ENCODE results near the gene LGALS3.

LGALS3 gene

DNA sequence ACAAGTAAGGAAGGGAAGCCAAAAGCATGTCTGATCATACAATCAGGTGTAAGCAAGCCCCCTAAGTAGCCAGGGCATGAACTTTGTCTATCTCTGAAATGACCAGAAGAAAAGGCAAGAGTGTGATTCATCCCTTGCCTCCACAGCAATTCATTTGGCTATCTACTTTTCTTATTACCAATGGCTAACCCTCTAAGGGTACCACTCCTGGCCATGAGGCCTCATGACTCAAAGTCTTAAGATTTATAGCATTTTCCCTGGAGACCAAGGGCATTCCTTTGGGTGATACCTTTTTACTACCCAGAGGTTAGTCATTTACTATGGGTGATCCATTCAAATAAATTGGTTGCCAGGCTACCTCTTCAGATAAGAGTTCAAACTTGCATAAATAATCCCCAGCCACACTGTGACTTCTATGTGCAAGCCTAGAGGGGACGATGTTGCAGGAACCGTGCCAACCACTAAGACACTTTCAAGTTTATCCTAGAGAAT, 1.5 kb upstream of the LGALS3 start:
- Histone ChIP-seq H3K4me3 (ENCODE audit: low read length) (no peak overlapping the region), H3K9me3 (ENCODE audit: control insufficient read depth, low read length) (no peaks in the 10 kb centered on the region), H3K27me3 (ENCODE audit: control insufficient read depth, insufficient read depth, low read length) (no peaks in the 10 kb centered on the region), H3K4me1 (ENCODE audit: control insufficient read depth, insufficient read depth, low read length) (peaks cover 76% of the 10 kb centered on the region), H3K9ac (ENCODE audit: low read length) (no peak overlapping the region), H3K36me3 (ENCODE audit: control insufficient read depth, insufficient read depth, low read length) (no peaks in the 10 kb centered on the region)

DNA sequence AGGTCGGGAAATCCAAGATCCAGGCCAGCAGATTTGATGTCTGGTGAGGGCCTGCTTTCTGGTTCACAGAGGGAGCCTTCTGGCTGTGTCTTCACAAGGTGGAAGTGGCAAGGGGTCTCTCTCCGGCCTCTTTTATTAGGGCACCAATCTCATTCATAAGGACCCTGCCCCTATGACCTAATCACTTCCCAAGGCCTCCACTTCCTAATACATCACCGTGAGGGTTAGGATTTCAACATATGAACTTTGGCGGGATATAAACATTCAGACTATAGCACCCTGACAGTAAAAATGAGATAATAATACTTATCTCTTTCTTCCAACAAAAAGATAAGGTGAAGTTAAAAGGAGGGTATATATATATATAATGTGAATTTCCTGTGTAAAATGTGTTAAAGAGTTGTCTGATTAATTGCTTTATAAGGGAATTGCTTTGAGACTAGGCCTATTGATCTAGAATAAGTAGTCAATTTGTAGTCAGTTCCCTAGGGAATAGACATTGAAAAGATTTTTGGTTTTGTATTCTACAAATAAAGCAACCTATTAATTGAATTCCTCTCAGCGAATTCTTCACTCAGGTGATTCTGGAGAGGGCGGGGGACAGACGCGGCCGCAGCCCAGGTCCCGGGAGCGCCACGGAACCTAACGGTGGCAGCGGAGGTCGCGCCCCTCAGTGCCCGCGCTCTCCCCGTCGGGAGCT, 516 bp upstream of the LGALS3 start:
- Histone ChIP-seq H3K27me3 (ENCODE audit: control insufficient read depth, insufficient read depth, low read length) (no peaks in the 10 kb centered on the region), H3K36me3 (ENCODE audit: control insufficient read depth, insufficient read depth, low read length) (no peaks in the 10 kb centered on the region), H3K4me1 (ENCODE audit: control insufficient read depth, insufficient read depth, low read length) (peaks cover 72% of the 10 kb centered on the region), H3K9ac (ENCODE audit: low read length) (peak overlapping the region; percentile 88), H3K9me3 (ENCODE audit: control insufficient read depth, low read length) (no peaks in the 10 kb centered on the region), H3K4me3 (ENCODE audit: low read length) (no peak overlapping the region)

DNA sequence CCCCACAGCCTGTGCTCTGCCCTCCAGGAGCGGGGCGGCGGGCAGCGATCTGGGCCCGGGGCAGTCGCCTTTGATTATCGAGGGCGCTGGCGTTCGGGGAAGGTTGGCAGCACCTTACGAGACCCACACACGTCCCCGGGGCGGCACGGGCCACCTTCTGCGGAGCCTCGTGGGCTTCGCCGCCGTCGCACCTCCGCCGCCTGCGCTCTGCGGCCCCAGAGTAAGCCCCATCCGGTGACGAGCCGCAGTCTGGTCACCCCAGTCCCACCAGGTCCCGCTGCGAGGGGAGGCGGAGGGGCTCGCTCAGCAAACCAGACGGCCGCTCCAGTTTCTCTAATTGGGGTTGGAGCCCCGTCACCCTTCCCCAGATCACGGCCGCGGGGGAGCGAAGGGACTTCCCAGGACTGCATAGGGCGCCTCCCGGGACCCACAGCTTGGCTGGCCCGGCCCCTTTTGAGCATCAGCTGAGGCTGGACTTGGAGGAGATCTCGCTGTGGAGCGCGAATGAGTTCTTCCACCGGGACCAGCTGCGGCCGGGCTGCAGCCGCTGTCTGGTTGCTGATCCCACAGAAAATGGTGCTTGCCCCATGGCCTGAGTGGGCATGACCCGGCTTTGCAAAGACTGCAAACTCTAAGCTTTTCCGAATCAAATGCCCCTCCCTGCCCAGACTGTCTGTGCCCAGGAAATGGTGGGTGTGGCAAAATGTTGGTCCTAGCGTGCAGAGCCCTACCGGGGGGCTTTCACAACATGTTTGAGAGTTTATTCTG, 560 bp downstream of the LGALS3 start:
- Histone ChIP-seq H3K4me3 (ENCODE audit: low read length) (peak overlapping the region; percentile 83), H3K9ac (ENCODE audit: low read length) (peak overlapping the region; percentile 88), H3K4me1 (ENCODE audit: control insufficient read depth, insufficient read depth, low read length) (peaks cover 69% of the 10 kb centered on the region)

DNA sequence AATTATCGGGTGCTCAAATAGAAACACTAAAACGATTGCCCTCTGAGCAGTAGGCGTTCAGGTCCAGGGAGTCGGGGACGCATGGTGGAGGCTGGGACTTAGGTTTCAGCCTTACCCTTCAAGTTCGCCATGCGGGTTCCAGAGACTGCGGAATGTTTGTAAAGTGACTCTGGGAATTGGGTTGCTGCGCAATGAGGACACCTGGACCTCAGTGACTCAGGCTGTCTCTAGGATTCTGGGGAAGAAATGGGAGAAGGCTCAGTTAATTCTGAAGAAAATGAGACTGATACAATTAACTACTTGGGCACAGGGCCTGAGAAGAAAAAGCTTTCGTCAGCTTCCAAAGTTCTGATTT, 1.1 kb downstream of the LGALS3 start:
- peaks cover 64% of the 10 kb centered on the region for H3K4me1 ChIP-seq (ENCODE audit: control insufficient read depth, insufficient read depth, low read length)
- H3K9me3 ChIP-seq (ENCODE audit: control insufficient read depth, low read length), result no peaks in the 10 kb centered on the region
- H3K4me3 ChIP-seq (ENCODE audit: low read length), result peak overlapping the region; percentile 83
- peak overlapping the region; percentile 88 for H3K9ac ChIP-seq (ENCODE audit: low read length)
- no peaks in the 10 kb centered on the region for H3K36me3 ChIP-seq (ENCODE audit: control insufficient read depth, insufficient read depth, low read length)
- H3K27me3 ChIP-seq (ENCODE audit: control insufficient read depth, insufficient read depth, low read length), result no peaks in the 10 kb centered on the region

More for the DNA sequence above, 560 bp downstream of the LGALS3 start:
- H3K9me3 ChIP-seq (ENCODE audit: control insufficient read depth, low read length), result no peaks in the 10 kb centered on the region
- no peaks in the 10 kb centered on the region for H3K27me3 ChIP-seq (ENCODE audit: control insufficient read depth, insufficient read depth, low read length)
- no peaks in the 10 kb centered on the region for H3K36me3 ChIP-seq (ENCODE audit: control insufficient read depth, insufficient read depth, low read length)

DNA sequence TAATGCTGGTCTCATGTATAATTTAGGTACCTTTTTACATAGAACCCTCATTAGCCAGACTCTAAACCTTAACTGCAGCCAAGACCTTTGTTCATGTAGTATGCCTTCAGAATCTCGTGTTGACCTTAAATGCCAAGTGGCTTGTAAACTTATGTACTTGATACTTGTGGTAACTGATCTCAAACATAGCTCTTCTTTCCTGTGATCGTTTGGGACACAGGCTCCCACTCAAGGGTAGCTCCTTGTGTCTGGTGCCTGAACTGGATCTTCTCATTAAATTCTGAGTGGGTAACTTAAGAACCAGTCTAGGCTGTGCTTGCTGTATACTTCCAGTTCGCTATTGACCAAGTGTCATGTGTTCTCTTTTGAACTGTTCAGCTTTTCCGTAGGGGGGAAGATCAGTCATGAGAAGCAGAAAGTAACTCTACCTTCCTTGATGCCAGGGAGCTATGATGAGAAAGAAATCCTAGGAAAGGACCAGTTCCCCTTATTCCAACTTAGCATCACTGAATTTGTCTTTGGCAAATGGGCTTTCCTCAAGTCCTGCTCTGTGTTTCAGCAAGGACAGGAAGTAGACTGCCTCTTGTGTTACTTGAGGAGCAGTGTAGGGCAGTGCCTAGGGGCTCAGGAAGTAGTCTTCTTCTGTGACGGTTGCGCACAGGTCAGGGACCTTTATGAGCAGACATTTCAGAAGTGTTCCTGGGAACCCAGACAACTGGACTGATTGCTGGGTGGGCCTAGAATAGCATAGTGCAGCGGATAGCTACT, 2.5 kb downstream of the LGALS3 start:
- peaks cover 61% of the 10 kb centered on the region for H3K4me1 ChIP-seq (ENCODE audit: control insufficient read depth, insufficient read depth, low read length)
- peak overlapping the region; percentile 46 for H3K9ac ChIP-seq (ENCODE audit: low read length)
- H3K4me3 ChIP-seq (ENCODE audit: low read length), result no peak overlapping the region

DNA sequence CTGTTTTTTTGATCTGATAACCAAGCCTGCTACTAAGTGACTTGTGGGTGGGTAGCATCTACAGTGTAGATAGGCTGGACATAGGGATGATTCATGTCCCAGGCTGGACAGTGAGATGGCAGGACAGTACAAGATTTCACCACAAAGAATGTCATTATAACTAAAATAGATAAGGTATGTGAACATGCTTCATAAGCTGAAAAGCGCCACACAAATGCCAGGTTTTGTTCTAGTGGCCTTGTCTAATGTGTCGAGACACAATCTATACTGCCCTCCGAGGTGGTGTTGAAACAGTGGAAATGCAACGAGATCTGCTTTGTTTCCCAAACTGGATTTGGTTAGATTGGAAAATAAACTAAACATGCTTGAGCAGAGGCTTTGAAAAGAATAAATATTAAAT, 4.4 kb downstream of the LGALS3 start:
- no peaks in the 10 kb centered on the region for H3K9me3 ChIP-seq (ENCODE audit: control insufficient read depth, low read length)
- H3K36me3 ChIP-seq (ENCODE audit: control insufficient read depth, insufficient read depth, low read length), result peaks cover 4% of the 10 kb centered on the region
- no peak overlapping the region for H3K9ac ChIP-seq (ENCODE audit: low read length)
- H3K4me1 ChIP-seq (ENCODE audit: control insufficient read depth, insufficient read depth, low read length), result peaks cover 61% of the 10 kb centered on the region
- no peaks in the 10 kb centered on the region for H3K27me3 ChIP-seq (ENCODE audit: control insufficient read depth, insufficient read depth, low read length)
- H3K4me3 ChIP-seq (ENCODE audit: low read length), result no peak overlapping the region

More for the DNA sequence above, 2.5 kb downstream of the LGALS3 start:
- Histone ChIP-seq H3K27me3 (ENCODE audit: control insufficient read depth, insufficient read depth, low read length) (no peaks in the 10 kb centered on the region), H3K36me3 (ENCODE audit: control insufficient read depth, insufficient read depth, low read length) (no peaks in the 10 kb centered on the region), H3K9me3 (ENCODE audit: control insufficient read depth, low read length) (no peaks in the 10 kb centered on the region)

DNA sequence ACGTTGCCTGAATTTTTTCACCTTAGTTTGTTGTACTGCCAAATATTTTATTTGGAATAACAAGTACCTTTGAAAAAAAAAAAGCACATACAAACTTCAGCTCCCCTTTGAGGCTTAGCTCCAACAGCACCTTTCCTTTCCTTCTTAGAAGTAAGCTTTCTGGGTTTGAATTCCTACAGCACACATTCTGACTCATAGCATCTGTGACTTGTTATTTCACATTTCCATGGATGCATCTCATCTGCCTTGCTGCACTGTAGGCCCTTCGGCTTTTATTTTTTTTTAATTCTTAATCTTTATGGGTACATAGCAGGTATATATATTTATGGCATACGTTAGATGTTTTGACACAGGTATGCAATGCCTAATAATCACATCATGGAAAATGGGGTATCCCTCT, 7.2 kb downstream of the LGALS3 start:
- Histone ChIP-seq H3K36me3 (ENCODE audit: control insufficient read depth, insufficient read depth, low read length) (peaks cover 20% of the 10 kb centered on the region), H3K4me3 (ENCODE audit: low read length) (no peak overlapping the region), H3K4me1 (ENCODE audit: control insufficient read depth, insufficient read depth, low read length) (peaks cover 53% of the 10 kb centered on the region), H3K9ac (ENCODE audit: low read length) (no peak overlapping the region), H3K9me3 (ENCODE audit: control insufficient read depth, low read length) (no peaks in the 10 kb centered on the region), H3K27me3 (ENCODE audit: control insufficient read depth, insufficient read depth, low read length) (no peaks in the 10 kb centered on the region)

DNA sequence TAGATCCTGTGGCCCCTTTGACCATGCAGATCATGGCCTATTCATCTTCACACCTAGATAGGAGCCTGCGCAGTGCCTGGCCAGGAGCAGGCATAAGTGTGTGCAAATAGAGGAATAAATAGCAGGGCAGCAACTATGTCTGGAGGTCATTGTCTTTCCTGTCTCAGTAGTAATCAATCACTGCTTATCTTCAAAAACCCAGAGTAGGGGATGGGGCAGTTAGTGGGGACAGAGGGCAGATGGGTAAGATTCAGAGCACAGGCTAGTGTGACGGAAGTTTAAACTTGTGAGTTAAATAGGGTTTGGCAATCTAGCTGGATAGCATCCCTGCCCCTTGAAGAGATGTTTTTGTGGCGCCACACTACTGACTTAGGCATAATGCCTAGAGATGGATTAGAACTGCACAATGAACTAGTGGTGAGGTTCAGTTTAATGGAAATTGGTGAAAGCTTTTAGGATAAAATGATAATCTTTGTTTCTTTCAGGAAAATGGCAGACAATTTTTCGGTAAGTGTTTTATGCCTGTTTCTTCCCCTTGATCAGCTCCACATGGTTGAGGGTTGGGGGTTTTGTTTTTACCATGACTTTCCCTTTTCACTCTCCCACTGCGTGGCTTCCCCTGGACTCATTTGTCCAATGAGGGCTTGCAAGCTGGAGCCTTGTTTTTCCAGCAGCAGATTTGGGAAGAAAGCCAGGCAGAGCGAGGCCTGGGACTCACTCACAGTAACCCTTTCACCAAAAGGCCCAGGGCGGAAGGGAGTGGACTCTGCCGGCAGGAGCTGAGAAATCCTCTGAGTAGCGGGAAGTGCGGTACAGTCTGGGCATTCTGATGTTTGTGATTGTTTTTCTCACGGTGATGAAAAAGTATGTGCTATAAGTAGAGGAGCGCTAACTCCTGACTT, 8.1 kb downstream of the LGALS3 start:
- peak overlapping the region; percentile 14 for H3K9ac ChIP-seq (ENCODE audit: low read length)
- no peaks in the 10 kb centered on the region for H3K9me3 ChIP-seq (ENCODE audit: control insufficient read depth, low read length)
- H3K36me3 ChIP-seq (ENCODE audit: control insufficient read depth, insufficient read depth, low read length), result peaks cover 20% of the 10 kb centered on the region
- no peak overlapping the region for H3K4me3 ChIP-seq (ENCODE audit: low read length)
- H3K4me1 ChIP-seq (ENCODE audit: control insufficient read depth, insufficient read depth, low read length), result peaks cover 45% of the 10 kb centered on the region
- no peaks in the 10 kb centered on the region for H3K27me3 ChIP-seq (ENCODE audit: control insufficient read depth, insufficient read depth, low read length)

DNA sequence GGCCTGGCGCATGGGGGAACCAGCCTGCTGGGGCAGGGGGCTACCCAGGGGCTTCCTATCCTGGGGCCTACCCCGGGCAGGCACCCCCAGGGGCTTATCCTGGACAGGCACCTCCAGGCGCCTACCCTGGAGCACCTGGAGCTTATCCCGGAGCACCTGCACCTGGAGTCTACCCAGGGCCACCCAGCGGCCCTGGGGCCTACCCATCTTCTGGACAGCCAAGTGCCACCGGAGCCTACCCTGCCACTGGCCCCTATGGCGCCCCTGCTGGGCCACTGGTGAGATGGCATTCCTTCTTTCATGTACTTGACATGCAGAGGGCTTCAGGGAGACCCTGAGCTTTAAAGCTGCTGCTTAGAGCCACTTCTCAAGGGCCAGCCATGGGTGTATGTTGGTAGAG, 9.0 kb downstream of the LGALS3 start:
- Histone ChIP-seq H3K4me1 (ENCODE audit: control insufficient read depth, insufficient read depth, low read length) (peaks cover 42% of the 10 kb centered on the region), H3K27me3 (ENCODE audit: control insufficient read depth, insufficient read depth, low read length) (no peaks in the 10 kb centered on the region), H3K4me3 (ENCODE audit: low read length) (no peak overlapping the region), H3K9ac (ENCODE audit: low read length) (no peak overlapping the region), H3K36me3 (ENCODE audit: control insufficient read depth, insufficient read depth, low read length) (peaks cover 20% of the 10 kb centered on the region), H3K9me3 (ENCODE audit: control insufficient read depth, low read length) (no peaks in the 10 kb centered on the region)

DNA sequence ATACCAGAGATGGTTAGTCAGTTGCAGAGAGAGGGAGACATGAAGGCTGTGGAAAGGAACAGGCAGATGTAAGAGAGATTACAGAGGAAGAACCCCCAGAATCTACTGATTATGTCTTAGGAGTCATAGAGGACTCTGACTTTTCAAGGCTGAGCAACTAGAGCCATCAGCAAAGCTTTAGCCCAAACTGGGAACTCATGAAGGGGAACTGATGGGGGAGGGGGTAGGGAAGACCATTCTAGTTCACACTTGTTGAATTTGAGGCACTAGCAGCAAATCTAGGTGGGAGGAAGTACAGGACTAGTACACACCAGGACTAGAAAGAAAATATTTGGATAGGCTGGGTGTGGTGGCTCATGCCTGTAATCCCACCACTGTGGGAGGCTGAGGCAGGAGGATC, 10.1 kb downstream of the LGALS3 start:
- peaks cover 20% of the 10 kb centered on the region for H3K36me3 ChIP-seq (ENCODE audit: control insufficient read depth, insufficient read depth, low read length)

DNA sequence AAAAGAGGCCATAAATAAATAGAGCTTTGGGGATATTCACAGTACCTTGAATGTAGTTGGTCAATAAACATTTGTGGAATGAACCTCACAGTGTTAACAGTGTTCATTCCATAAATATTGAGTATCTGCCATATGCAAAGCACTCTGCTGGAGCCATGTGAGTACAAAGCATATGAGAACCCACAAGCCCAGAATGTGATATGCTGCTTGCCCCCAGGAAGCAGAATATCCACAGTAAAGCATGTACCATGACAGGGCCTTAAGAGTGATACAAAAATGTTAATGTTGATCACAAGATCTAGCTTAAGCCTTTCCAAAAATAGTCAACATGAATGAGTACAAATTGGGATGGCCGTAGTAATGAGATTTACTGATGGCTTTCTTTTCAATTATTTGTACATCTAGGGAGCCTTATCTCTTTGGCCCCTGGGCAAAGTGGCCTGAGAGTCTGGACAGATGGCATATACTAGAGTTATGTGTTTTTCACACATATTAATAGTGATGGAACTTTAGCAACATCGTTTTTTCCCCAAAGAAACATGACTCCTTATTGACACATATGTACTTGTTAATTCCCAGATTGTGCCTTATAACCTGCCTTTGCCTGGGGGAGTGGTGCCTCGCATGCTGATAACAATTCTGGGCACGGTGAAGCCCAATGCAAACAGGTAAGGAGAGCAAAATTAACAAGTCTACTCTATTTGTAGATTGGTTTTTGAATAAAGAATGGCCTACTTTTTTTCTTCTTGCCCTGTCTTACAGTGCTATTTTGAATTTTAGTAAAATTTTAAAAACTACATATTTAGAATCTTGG, 10.9 kb downstream of the LGALS3 start:
- no peak overlapping the region for H3K4me3 ChIP-seq (ENCODE audit: low read length)
- peaks cover 30% of the 10 kb centered on the region for H3K4me1 ChIP-seq (ENCODE audit: control insufficient read depth, insufficient read depth, low read length)
- H3K27me3 ChIP-seq (ENCODE audit: control insufficient read depth, insufficient read depth, low read length), result no peaks in the 10 kb centered on the region
- no peak overlapping the region for H3K9ac ChIP-seq (ENCODE audit: low read length)
- H3K9me3 ChIP-seq (ENCODE audit: control insufficient read depth, low read length), result no peaks in the 10 kb centered on the region
- H3K36me3 ChIP-seq (ENCODE audit: control insufficient read depth, insufficient read depth, low read length), result peaks cover 20% of the 10 kb centered on the region

More for the DNA sequence above, 10.1 kb downstream of the LGALS3 start:
- H3K4me1 ChIP-seq (ENCODE audit: control insufficient read depth, insufficient read depth, low read length), result peaks cover 32% of the 10 kb centered on the region
- no peak overlapping the region for H3K4me3 ChIP-seq (ENCODE audit: low read length)
- no peak overlapping the region for H3K9ac ChIP-seq (ENCODE audit: low read length)
- H3K27me3 ChIP-seq (ENCODE audit: control insufficient read depth, insufficient read depth, low read length), result no peaks in the 10 kb centered on the region
- no peaks in the 10 kb centered on the region for H3K9me3 ChIP-seq (ENCODE audit: control insufficient read depth, low read length)
